A673 (cell line): ENCODE data around the gene ACOT13. TPM values are rescaled to one million over a fixed set of nuclear protein-coding genes. Genes with fewer than 3 reads are reported as not detected.
"Not testable (repeated sequence)": the region's sequence is repeated elsewhere in the genome, so short reads cannot be mapped to it uniquely, and the experiment has no call there.

Experiments used
- BruUV-seq: library from RNA; stranded (reverse); fragments of 400-500 nt; replicated peaks from 2 replicates; lab custom pipeline; 2021; lab: Mats Ljungman, UMichigan
- CTCF ChIA-PET: fragments of 300-600 bp; sonication (Branson Sonifier 250); formaldehyde crosslinking; loops from one replicate; lab custom pipeline; 2022; ENCODE audit warnings: antibody characterized with exemption; lab: Charles Lee
- POLR2A ChIA-PET: fragments of 300-600 bp; sonication (Branson Sonifier 250); formaldehyde crosslinking; loops from one replicate; lab custom pipeline; 2022; ENCODE audit warnings: antibody characterized with exemption; ENCODE audit not compliant: low non-redundant PET; lab: Charles Lee
- DNase-seq: peaks from one replicate; pipeline ENCODE4 v3.0.0-alpha.2; 2015; ENCODE audit warnings: low spot score
- H3K27ac ChIP-seq: fragments of 200-600 bp; sonication (generic); 2 replicates; pipeline ENCODE4 v1.5.1; 2016; ENCODE audit warnings: mixed run types, low read depth, mild to moderate bottlenecking, mixed read lengths, antibody characterized with exemption, low read length; ENCODE audit not compliant: poor library complexity, severe bottlenecking
- H3K27me3 ChIP-seq: fragments of 200-600 bp; sonication (generic); replicated peaks from 2 replicates; pipeline ENCODE4 v1.6.1; 2017; ENCODE audit warnings: mixed run types, low read depth, mild to moderate bottlenecking, mixed read lengths, antibody characterized with exemption, low read length; ENCODE audit not compliant: insufficient read depth, poor library complexity
- H3K36me3 ChIP-seq: fragments of 200-600 bp; sonication (generic); 2 replicates; pipeline ENCODE4 v1.6.1; 2016; ENCODE audit warnings: mixed run types, mild to moderate bottlenecking, mixed read lengths, antibody characterized with exemption, low read length; ENCODE audit not compliant: insufficient read depth, poor library complexity, severe bottlenecking
- H3K4me1 ChIP-seq: fragments of 200-600 bp; sonication (generic); 2 replicates; pipeline ENCODE4 v1.6.1; 2017; ENCODE audit warnings: mixed run types, mild to moderate bottlenecking, mixed read lengths, antibody characterized with exemption, low read length; ENCODE audit not compliant: insufficient read depth, poor library complexity, severe bottlenecking
- H3K4me3 ChIP-seq: fragments of 200-600 bp; sonication (generic); 2 replicates; pipeline ENCODE4 v1.5.1; 2016; ENCODE audit warnings: low read depth, mixed run types, mild to moderate bottlenecking, mixed read lengths, low read length; ENCODE audit not compliant: poor library complexity, severe bottlenecking
- H3K9me3 ChIP-seq: fragments of 200-600 bp; sonication (generic); 2 replicates; pipeline ENCODE4 v1.6.1; 2016; ENCODE audit warnings: mixed run types, low read depth, mild to moderate bottlenecking, mixed read lengths, antibody characterized with exemption, low read length; ENCODE audit not compliant: poor library complexity, severe bottlenecking
- EZH2 ChIP-seq: fragments of 200-600 bp; sonication (generic); IDR thresholded peaks from 2 replicates; pipeline ENCODE4 v1.6.1; 2017; ENCODE audit warnings: borderline replicate concordance, low read depth, mild to moderate bottlenecking, mixed read lengths, antibody characterized with exemption, low read length; ENCODE audit not compliant: poor library complexity, severe bottlenecking
- intact Hi-C: fragments of 100-400 bp; cut with micrococcal nuclease; formaldehyde crosslinking; loops from one replicate; pipeline ENCODE4 v1.10.0; 2022; ENCODE audit not compliant: unreplicated experiment
- total RNA-seq: library from RNA; stranded (reverse); gene quantifications from 2 replicates; pipeline ENCODE4 v1.2.3, GENCODE V29; 2021
- TF ChIP-seq, protein P1 (sequence below): fragments of 300-800, 200-600 bp; sonication (generic); conservative IDR thresholded peaks from 2 replicates; pipeline ENCODE4 v1.5.1; 2017; ENCODE audit warnings: low read depth, mild to moderate bottlenecking, antibody characterized with exemption, low read length, moderate library complexity, mixed read lengths

The ACOT13 gene
- total RNA-seq, 1 experiment from 2014 or later = 31.2 TPM

- intact Hi-C loops = no loop called here
- DNase-seq = no peak
- ChIA-PET CTCF (no interaction called here), POLR2A (no interaction called here)
- no peaks in the 10 kb centered on the region for H3K9me3 ChIP-seq
- H3K27me3 ChIP-seq = no peaks in the 10 kb centered on the region
- no peak overlapping the region for H3K27ac ChIP-seq
- BruUV-seq = no TSS peak
- no peaks in the 10 kb centered on the region for H3K36me3 ChIP-seq
- TF ChIP-seq, protein P1, sequence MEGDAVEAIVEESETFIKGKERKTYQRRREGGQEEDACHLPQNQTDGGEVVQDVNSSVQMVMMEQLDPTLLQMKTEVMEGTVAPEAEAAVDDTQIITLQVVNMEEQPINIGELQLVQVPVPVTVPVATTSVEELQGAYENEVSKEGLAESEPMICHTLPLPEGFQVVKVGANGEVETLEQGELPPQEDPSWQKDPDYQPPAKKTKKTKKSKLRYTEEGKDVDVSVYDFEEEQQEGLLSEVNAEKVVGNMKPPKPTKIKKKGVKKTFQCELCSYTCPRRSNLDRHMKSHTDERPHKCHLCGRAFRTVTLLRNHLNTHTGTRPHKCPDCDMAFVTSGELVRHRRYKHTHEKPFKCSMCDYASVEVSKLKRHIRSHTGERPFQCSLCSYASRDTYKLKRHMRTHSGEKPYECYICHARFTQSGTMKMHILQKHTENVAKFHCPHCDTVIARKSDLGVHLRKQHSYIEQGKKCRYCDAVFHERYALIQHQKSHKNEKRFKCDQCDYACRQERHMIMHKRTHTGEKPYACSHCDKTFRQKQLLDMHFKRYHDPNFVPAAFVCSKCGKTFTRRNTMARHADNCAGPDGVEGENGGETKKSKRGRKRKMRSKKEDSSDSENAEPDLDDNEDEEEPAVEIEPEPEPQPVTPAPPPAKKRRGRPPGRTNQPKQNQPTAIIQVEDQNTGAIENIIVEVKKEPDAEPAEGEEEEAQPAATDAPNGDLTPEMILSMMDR = no peak
- TF ChIP-seq EZH2 = no peak
- no peaks in the 10 kb centered on the region for H3K4me1 ChIP-seq
- H3K4me3 ChIP-seq = no peak overlapping the region
These were observed 34.3 kb upstream of the ACOT13 start for GRCh38 chr6:24632573-24632972.

GRCh38 chr6:24636681-24637080 is 30.2 kb upstream of the ACOT13 start:
- CTCF ChIA-PET = no interaction called here
- no peaks in the 10 kb centered on the region for H3K9me3 ChIP-seq
- BruUV-seq = no TSS peak
- intact Hi-C loops = no loop called here
- DNase-seq = no peak
- H3K4me1 ChIP-seq = no peaks in the 10 kb centered on the region
- H3K36me3 ChIP-seq = no peaks in the 10 kb centered on the region
- no peaks in the 10 kb centered on the region for H3K27me3 ChIP-seq
- H3K27ac ChIP-seq = no peak overlapping the region
- no peak overlapping the region for H3K4me3 ChIP-seq
- POLR2A ChIA-PET = no interaction called here
- TF ChIP-seq EZH2 = no peak
- TF ChIP-seq, protein P1 = no peak

- H3K36me3 ChIP-seq = no peaks in the 10 kb centered on the region
- ChIA-PET POLR2A (no interaction called here), CTCF (no interaction called here)
- H3K27ac ChIP-seq = no peak overlapping the region
- H3K27me3 ChIP-seq = no peaks in the 10 kb centered on the region
- no peak for DNase-seq
- no peaks in the 10 kb centered on the region for H3K9me3 ChIP-seq
- H3K4me3 ChIP-seq = no peak overlapping the region
- intact Hi-C loops = no loop called here
- BruUV-seq = no TSS peak
- no peak for TF ChIP-seq EZH2
- TF ChIP-seq, protein P1 = no peak
- peaks cover 2% of the 10 kb centered on the region for H3K4me1 ChIP-seq
These were observed 26.7 kb upstream of the ACOT13 start for GRCh38 chr6:24640166-24640565.

GRCh38 chr6:24640631-24641030 is 26.2 kb upstream of the ACOT13 start:
- BruUV-seq, H3K27ac ChIP-seq, H3K4me3 ChIP-seq, intact Hi-C loops, H3K36me3 ChIP-seq, H3K9me3 ChIP-seq, DNase-seq, CTCF ChIA-PET, POLR2A ChIA-PET, H3K27me3 ChIP-seq, H3K4me1 ChIP-seq: not testable (repeated sequence)
